Uterus (tissue), 4 donors: ENCODE data around the gene RSPH9. TPM values are rescaled to one million over a fixed set of nuclear protein-coding genes. Genes with fewer than 3 reads are reported as not detected.
A peak's percentile ranks its signal among the peaks of the same experiment; 100 is the strongest.

Source experiments
- DNase-seq, 2 donors: peaks; one replicate each; pipeline ENCODE4 v3.0.0-alpha.2; 2019 to 2020
- H3K27ac ChIP-seq, 2 donors: fragments of 200-600 bp; sonication (generic); 1 replicate in 1 of 2; 2 replicates in 1 of 2; pipeline ENCODE4 v1.5.1; 2016 to 2018
- H3K27me3 ChIP-seq, 2 donors: fragments of 200-600 bp; sonication (generic); one replicate each; pipeline ENCODE4 v1.5.1; 2018 to 2019; ENCODE audit warnings: control low read depth in 1 of 2
- H3K36me3 ChIP-seq, 2 donors: fragments of 200-600 bp; sonication (generic); one replicate each; pipeline ENCODE4 v1.5.1; 2019; ENCODE audit warnings: control low read depth in 1 of 2
- H3K4me1 ChIP-seq, 2 donors: fragments of 200-600 bp; sonication (generic); one replicate each; pipeline ENCODE4 v1.5.1; 2018 to 2019; ENCODE audit warnings: control low read depth in 1 of 2
- H3K4me3 ChIP-seq, 2 donors: fragments of 200-600 bp; sonication (generic); 1 replicate in 1 of 2; 2 replicates in 1 of 2; pipeline ENCODE4 v1.5.1; 2018 to 2019; ENCODE audit warnings: mild to moderate bottlenecking in 1 of 2
- H3K9me3 ChIP-seq, 2 donors: fragments of 200-600 bp; sonication (generic); one replicate each; pipeline ENCODE4 v1.5.1; 2019; ENCODE audit warnings: control low read depth in 1 of 2
- CTCF ChIP-seq, 4 experiments: fragments of 200-600 bp in 2 of 4; fragments of 450-650 bp in 2 of 4; sonication (generic) in 2 of 4; IDR thresholded peaks; one replicate each; pipeline ENCODE4 v1.5.1; 2016 to 2019; ENCODE audit warnings: antibody characterized with exemption in 4 of 4, mild to moderate bottlenecking in 2 of 4, moderate library complexity in 1 of 4
- POLR2A ChIP-seq, 2 donors: fragments of 450-650 bp; IDR thresholded peaks; one replicate each; pipeline ENCODE4 v1.6.1; 2016; ENCODE audit warnings: antibody characterized with exemption in 2 of 2, mild to moderate bottlenecking in 1 of 2, moderate library complexity in 1 of 2
- intact Hi-C: fragments of 100-400 bp; cut with DNase I; formaldehyde crosslinking; loops from one replicate; pipeline ENCODE4 v1.15.1; 2023; ENCODE audit warnings: low total_unique reads
- total RNA-seq, 4 donors: library from RNA; depleted of rRNA in 3 of 4; stranded (reverse); fragments of >200 nt in 3 of 4; gene quantifications; one replicate each; pipeline versions ENCODE4 v1.1.0 to v1.2.4, GENCODE V29; 2014 to 2023
- donor health status: DM: yes; HTN: yes; CAD: no.

Gene RSPH9
- total RNA-seq, 4 donors from 2014 or later: 1.9 to 2.0 TPM; not detected in 2

- no peaks in the 10 kb centered on the region for H3K9me3 ChIP-seq
- no peaks in the 10 kb centered on the region for H3K36me3 ChIP-seq
- TF ChIP-seq CTCF (IDR thresholded peaks at IDR 0.05) (no peak), POLR2A (IDR thresholded peaks at IDR 0.05) (no peak)
- H3K4me3 ChIP-seq: no peak overlapping the region
- H3K27me3 ChIP-seq: no peaks in the 10 kb centered on the region
- H3K4me1 ChIP-seq: peaks cover 21 to 27% of the 10 kb centered on the region in 2 donors
- no peak for DNase-seq
- intact Hi-C loops: loop anchor here (5.0 kb wide), 1 partner anchor 107 kb away; the partner anchor contains the start of gene VEGFA
- H3K27ac ChIP-seq: no peak overlapping the region
Observed at GRCh38 chr6:43665376-43665775, 20.5 kb downstream of the RSPH9 start.

- Histone ChIP-seq H3K36me3 (no peaks in the 10 kb centered on the region), H3K27me3 (no peaks in the 10 kb centered on the region), H3K4me1 (peaks cover 21 to 29% of the 10 kb centered on the region in 2 donors), H3K9me3 (no peaks in the 10 kb centered on the region), H3K4me3 (no peak overlapping the region), H3K27ac (no peak overlapping the region)
- DNase-seq: no peak
- intact Hi-C loops: loop anchor here (2.0 to 5.0 kb wide), 2 partner anchors 106 to 412 kb away; partner anchors contain the start of gene VEGFA
- TF ChIP-seq CTCF (IDR thresholded peaks at IDR 0.05) (no peak), POLR2A (IDR thresholded peaks at IDR 0.05) (no peak)
Observed at GRCh38 chr6:43666196-43666920, 21.5 kb downstream of the RSPH9 start.

DNA sequence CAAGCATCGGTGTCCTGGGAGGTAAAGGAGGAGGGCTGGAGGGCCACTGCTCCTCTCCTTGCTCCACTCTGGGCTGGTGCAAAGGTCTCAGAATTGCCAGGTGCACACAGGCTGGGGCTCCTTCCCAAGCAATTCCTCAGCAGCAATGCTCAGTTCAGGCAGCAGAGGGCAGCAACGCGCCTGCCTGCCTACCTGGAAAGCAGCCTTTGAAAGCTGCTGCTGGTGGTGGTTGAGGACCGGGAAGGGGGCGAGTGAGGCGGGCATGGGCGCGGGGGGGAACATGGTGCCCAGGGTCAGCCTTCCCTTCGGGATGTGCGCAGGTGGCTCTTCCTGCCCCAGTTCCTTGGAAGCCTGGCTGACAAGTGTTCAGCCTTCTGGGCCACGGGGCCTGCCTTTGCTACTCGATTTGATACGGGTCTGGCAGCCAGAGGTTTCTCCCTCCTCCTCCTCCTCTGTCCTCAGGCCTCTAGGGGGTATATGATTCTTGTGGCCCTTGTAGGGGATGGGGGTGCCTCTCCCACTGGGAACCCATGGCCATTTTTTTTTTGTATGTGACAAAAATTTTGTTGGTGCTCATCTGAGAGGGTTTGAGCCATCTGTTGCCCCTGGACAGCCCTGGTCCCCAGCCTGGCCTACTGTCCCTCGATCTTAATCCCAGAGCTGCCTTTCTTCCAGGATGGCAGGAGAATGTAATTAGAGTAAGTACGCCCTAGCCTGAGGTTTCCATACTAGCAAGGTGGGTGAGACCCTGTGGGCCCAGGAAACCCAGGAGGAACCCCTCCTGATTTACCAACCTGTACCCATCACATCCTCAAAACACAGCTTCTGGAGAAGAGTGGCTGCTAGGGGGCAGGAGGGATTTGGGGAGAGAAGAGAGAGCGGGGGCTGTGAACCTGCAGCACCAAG lies 22.7 kb downstream of the RSPH9 start:
- TF ChIP-seq CTCF (IDR thresholded peaks at IDR 0.05) (peak; percentile 95 to 97 (median 97)), POLR2A (IDR thresholded peaks at IDR 0.05) (no peak)
- H3K9me3 ChIP-seq: no peaks in the 10 kb centered on the region
- peaks cover 21 to 33% of the 10 kb centered on the region in 2 donors for H3K4me1 ChIP-seq
- no peak overlapping the region for H3K4me3 ChIP-seq
- DNase-seq: peak; percentile 83 to 89
- no peaks in the 10 kb centered on the region for H3K36me3 ChIP-seq
- no peaks in the 10 kb centered on the region for H3K27me3 ChIP-seq
- H3K27ac ChIP-seq: peak overlapping the region; percentile 75 to 81
- intact Hi-C loops: loop anchor here (2.0 to 5.0 kb wide), 2 partner anchors 105 to 411 kb away; partner anchors contain the start of gene VEGFA

DNA sequence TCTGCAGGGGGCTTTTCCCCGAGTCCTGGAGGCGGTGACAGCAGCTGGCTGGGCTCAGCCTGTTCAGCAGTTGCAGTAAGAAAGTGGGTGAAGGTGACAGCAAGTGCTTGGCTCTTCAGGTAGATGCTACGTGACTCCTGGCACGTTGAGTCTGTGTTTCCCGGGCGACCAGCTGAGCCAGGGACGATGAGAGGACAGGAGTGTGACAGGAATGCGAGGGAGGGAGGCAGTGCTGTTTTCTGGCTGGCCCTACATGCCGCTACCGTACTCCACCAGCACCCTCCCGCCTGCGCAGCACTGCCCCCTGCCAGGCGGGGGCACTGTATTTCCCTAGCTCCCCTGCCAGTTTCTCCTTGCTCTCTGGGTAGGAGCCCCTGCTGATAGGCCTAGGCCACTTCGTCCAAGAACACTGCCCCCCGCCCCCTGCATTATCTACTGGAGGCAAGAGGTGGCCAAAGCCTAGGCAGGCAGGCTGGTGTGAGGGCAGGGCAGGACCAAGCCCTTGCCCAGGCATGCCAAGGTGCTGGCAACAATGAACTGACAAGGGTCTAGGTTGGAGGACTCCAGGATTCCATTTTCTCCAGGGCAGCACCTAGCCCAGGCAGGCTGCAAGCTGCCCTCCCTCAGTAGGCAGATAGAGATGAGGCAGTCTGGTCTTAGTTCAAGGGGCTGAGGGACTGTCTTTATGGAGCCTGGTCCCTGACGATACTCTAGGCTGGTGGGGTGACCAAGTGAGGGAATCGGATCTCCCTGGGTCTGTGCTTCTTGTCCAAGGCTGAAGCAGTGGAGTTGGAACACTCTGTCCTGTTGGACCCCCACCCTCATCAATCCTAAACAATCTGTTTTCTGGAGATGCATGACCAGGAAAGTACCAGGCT lies 23.6 kb downstream of the RSPH9 start:
- Histone ChIP-seq H3K27me3 (no peaks in the 10 kb centered on the region), H3K36me3 (no peaks in the 10 kb centered on the region), H3K4me1 (peaks cover 21 to 36% of the 10 kb centered on the region in 2 donors), H3K4me3 (no peak overlapping the region), H3K27ac (peak overlapping the region; percentile 75 to 81), H3K9me3 (no peaks in the 10 kb centered on the region)
- DNase-seq: peak; percentile 44 to 54
- TF ChIP-seq POLR2A (IDR thresholded peaks at IDR 0.05) (no peak), CTCF (IDR thresholded peaks at IDR 0.05) (peak; percentile 24 to 48 (median 42))
- intact Hi-C loops: loop anchor here (5.0 kb wide), 1 partner anchor 104 kb away; the partner anchor contains the start of gene VEGFA
